ENCODE data around the gene ZNF778.

GRCh38 chr16:89170346-89171215 is 46.9 kb upstream of the ZNF778 start:
- TF ChIP-seq POLR2AphosphoS5 (IDR thresholded peaks at IDR 0.05; ENCODE audit: borderline replicate concordance, low read depth, low read length) (no peak), EZH2 (IDR thresholded peaks at IDR 0.05) (no peak), FOXP2 (optimal IDR thresholded peaks at IDR 0.05; ENCODE audit: control extremely low read depth, extremely low read length, insufficient read depth) (no peak)
